Gastrocnemius medialis (tissue), 4 donors: ENCODE results near the gene AMTN. TPM values are rescaled to one million over a fixed set of nuclear protein-coding genes. Genes with fewer than 3 reads are reported as not detected.

Source experiments
- ATAC-seq, 2 donors: fragments of 150-250 bp; one replicate each; pipeline ENCODE4 v1.9.1; 2016
- DNase-seq, 2 donors: peaks; one replicate each; pipeline ENCODE4 v3.0.0-alpha.2; 2019
- H3K27ac ChIP-seq, 4 donors: fragments of 200-600 bp; sonication (generic); 1 replicate in 1 of 4; 2 replicates in 3 of 4; pipeline ENCODE4 v1.5.1; 2016 to 2018; ENCODE audit warnings: mild to moderate bottlenecking in 2 of 4, moderate library complexity in 1 of 4
- H3K27me3 ChIP-seq, 3 donors: fragments of 200-600 bp; sonication (generic) in 2 of 3; 1 replicate in 1 of 3; 2 replicates in 2 of 3; pipeline versions ENCODE4 v1.5.1 to v1.6.0; 2016 to 2019; ENCODE audit warnings: mild to moderate bottlenecking in 1 of 3, moderate library complexity in 1 of 3
- H3K36me3 ChIP-seq, 2 donors: fragments of 200-600 bp; sonication (generic) in 1 of 2; one replicate each; pipeline ENCODE4 v1.5.1; 2017 to 2018
- H3K4me1 ChIP-seq, 2 donors: fragments of 200-600 bp; sonication (generic) in 1 of 2; one replicate each; pipeline ENCODE4 v1.5.1; 2016 to 2017; ENCODE audit warnings: mild to moderate bottlenecking in 2 of 2
- H3K4me3 ChIP-seq, 4 donors: fragments of 200-600 bp; sonication (generic) in 3 of 4; 1 replicate in 1 of 4; 2 replicates in 3 of 4; pipeline ENCODE4 v1.5.1; 2016 to 2019; ENCODE audit warnings: mild to moderate bottlenecking in 2 of 4
- H3K9me3 ChIP-seq, 3 donors: fragments of 200-600 bp; sonication (generic) in 2 of 3; 1 replicate in 1 of 3; 2 replicates in 2 of 3; pipeline ENCODE4 v1.5.1; 2016 to 2019
- POLR2A ChIP-seq, 2 donors: fragments of 450-650 bp; IDR thresholded peaks; one replicate each; pipeline ENCODE4 v1.6.1; 2017; ENCODE audit warnings: antibody characterized with exemption in 2 of 2, mild to moderate bottlenecking in 2 of 2, moderate library complexity in 2 of 2
- in situ Hi-C, 4 donors: fragments of 200-750 bp; cut with MboI; loops; one replicate each; pipeline versions ENCODE4 v1.15.0 to v1.8.0; 2017; ENCODE audit warnings: low sequenced_read_pairs in 4 of 4
- intact Hi-C: fragments of 100-400 bp; cut with DNase I; formaldehyde crosslinking; loops from one replicate; pipeline ENCODE4 v1.15.1; 2023; ENCODE audit warnings: low total_unique reads
- total RNA-seq, 4 donors: library from RNA; depleted of rRNA; stranded (reverse); fragments of >200 nt; gene quantifications; one replicate each; pipeline versions ENCODE4 v1.1.0 to v1.2.3, GENCODE V29; 2016
- TF ChIP-seq, protein P1 (sequence below), 5 experiments: fragments of 450-650 bp in 3 of 5; fragments of 200-600 bp in 2 of 5; sonication (generic) in 2 of 5; IDR thresholded peaks in 4 of 5; conservative IDR thresholded peaks in 1 of 5; 1 replicate in 4 of 5; 2 replicates in 1 of 5; pipeline ENCODE4 v1.5.1; 2016 to 2019; ENCODE audit warnings: antibody characterized with exemption in 5 of 5, mild to moderate bottlenecking in 3 of 5, moderate library complexity in 3 of 5

The AMTN gene
- total RNA-seq, 4 donors from 2014 or later, result not detected

DNA sequence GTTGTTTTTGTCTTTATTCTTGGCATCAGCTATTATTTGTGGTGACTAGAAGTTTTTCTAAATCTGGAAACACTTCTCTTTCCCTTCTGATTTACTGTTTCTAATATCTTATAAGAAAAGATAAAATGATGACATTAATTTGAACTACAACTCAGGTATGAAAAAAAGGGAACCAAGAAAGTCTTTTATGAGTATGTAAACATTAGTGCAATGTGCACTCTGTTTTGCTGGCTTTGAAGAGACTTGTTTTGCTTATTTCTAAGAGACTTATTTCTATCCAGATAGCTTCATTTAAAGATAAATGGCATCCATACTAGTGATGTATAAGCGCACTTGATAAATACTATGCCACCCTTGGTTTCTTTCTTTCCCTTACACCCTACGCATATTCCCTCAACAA is 63.6 kb downstream of the AMTN start:
- TF ChIP-seq POLR2A (IDR thresholded peaks at IDR 0.05), result no peak
- TF ChIP-seq, protein P1, sequence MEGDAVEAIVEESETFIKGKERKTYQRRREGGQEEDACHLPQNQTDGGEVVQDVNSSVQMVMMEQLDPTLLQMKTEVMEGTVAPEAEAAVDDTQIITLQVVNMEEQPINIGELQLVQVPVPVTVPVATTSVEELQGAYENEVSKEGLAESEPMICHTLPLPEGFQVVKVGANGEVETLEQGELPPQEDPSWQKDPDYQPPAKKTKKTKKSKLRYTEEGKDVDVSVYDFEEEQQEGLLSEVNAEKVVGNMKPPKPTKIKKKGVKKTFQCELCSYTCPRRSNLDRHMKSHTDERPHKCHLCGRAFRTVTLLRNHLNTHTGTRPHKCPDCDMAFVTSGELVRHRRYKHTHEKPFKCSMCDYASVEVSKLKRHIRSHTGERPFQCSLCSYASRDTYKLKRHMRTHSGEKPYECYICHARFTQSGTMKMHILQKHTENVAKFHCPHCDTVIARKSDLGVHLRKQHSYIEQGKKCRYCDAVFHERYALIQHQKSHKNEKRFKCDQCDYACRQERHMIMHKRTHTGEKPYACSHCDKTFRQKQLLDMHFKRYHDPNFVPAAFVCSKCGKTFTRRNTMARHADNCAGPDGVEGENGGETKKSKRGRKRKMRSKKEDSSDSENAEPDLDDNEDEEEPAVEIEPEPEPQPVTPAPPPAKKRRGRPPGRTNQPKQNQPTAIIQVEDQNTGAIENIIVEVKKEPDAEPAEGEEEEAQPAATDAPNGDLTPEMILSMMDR (IDR thresholded peaks at IDR 0.05 in 4 of 5, conservative IDR thresholded peaks at IDR 0.05 in 1 of 5), result no peak
- ATAC-seq (no peak), DNase-seq (no peak)
- H3K9me3 ChIP-seq, result no peaks in the 10 kb centered on the region
- in situ Hi-C loops, result no loop called here
- no peak overlapping the region for H3K27ac ChIP-seq
- intact Hi-C loops, result no loop called here
- H3K27me3 ChIP-seq, result no peaks in the 10 kb centered on the region
- H3K4me1 ChIP-seq, result no peaks in the 10 kb centered on the region
- H3K4me3 ChIP-seq, result no peak overlapping the region
- H3K36me3 ChIP-seq, result no peaks in the 10 kb centered on the region

Other genes with a start within 250 kb of the AMTN start
- gene CABS1, start 183.6 kb upstream of the AMTN start, total RNA-seq, result not detected
- not detected for gene SMR3A, start 157.8 kb upstream of the AMTN start, total RNA-seq
- not detected for gene SMR3B, start 135.4 kb upstream of the AMTN start, total RNA-seq
- not detected for gene OPRPN, start 120.6 kb upstream of the AMTN start, total RNA-seq
- not detected for gene MUC7, start 46.4 kb upstream of the AMTN start, total RNA-seq
- gene AMBN, start 73.7 kb downstream of the AMTN start, total RNA-seq, result not detected
- gene ENAM, start 110.2 kb downstream of the AMTN start, total RNA-seq, result 1 to 10 TPM in 3 of 4 donors, under 1 TPM in 1; 0.20 to 9.2 (median 2.8) TPM
- 1 to 10 TPM in 1 of 4 donors, under 1 TPM in 2, not detected in 1; 0.55 to 3.9 (median 0.60) TPM for gene JCHAIN, start 147.9 kb downstream of the AMTN start, total RNA-seq
- 10 to 100 TPM in 3 of 4 donors, 1 to 10 TPM in 1; 6.3 to 13.0 (median 11.8) TPM for gene UTP3, start 170.0 kb downstream of the AMTN start, total RNA-seq
- gene RUFY3, start 203.4 kb downstream of the AMTN start, total RNA-seq, result 10 to 100 TPM; 30.9 to 41.8 (median 37.2) TPM